Thoracic aorta (tissue), 2 donors: ENCODE results near the gene SGCG. TPM values are rescaled to one million over a fixed set of nuclear protein-coding genes. Genes with fewer than 3 reads are reported as not detected.

Experiments
- ATAC-seq: fragments of 150-250 bp; one replicate; pipeline ENCODE4 v1.8.0; 2017; ENCODE audit warnings: low read depth; ENCODE audit not compliant: insufficient number of reproducible peaks, low FRiP score
- DNase-seq: peaks from one replicate; pipeline ENCODE4 v3.0.0-alpha.2; 2020; ENCODE audit warnings: low spot score
- H3K27ac ChIP-seq, 2 donors: fragments of 200-600 bp; sonication (generic); 1 replicate in 1 of 2; 2 replicates in 1 of 2; pipeline ENCODE4 v1.5.1; 2016; ENCODE audit warnings: mild to moderate bottlenecking in 2 of 2, moderate library complexity in 2 of 2
- H3K27me3 ChIP-seq: fragments of 200-600 bp; sonication (generic); replicated peaks from 2 replicates; pipeline ENCODE4 v1.6.0; 2016; ENCODE audit warnings: mild to moderate bottlenecking; ENCODE audit not compliant: insufficient read depth
- H3K36me3 ChIP-seq: fragments of 200-600 bp; sonication (generic); one replicate; pipeline ENCODE4 v1.5.1; 2016
- H3K4me1 ChIP-seq, 2 donors: fragments of 200-600 bp; sonication (generic); 1 replicate in 1 of 2; 2 replicates in 1 of 2; pipeline versions ENCODE4 v1.5.1 to v1.6.0; 2016; ENCODE audit warnings: low read depth in 2 of 2, mild to moderate bottlenecking in 1 of 2; ENCODE audit not compliant: control insufficient read depth in 1 of 2
- H3K4me3 ChIP-seq: fragments of 200-600 bp; sonication (generic); 2 replicates; pipeline ENCODE4 v1.5.1; 2016; ENCODE audit warnings: mild to moderate bottlenecking
- H3K9me3 ChIP-seq: fragments of 200-600 bp; sonication (generic); 2 replicates; pipeline ENCODE4 v1.5.1; 2016
- total RNA-seq, 2 donors: library from RNA; depleted of rRNA; stranded (reverse); fragments of >200 nt; gene quantifications; one replicate each; pipeline versions ENCODE4 v1.1.0 to v1.2.3, GENCODE V29; 2016
- TF ChIP-seq, protein P1 (sequence below): fragments of 200-600 bp; sonication (generic); IDR thresholded peaks from one replicate; pipeline ENCODE4 v1.5.1; 2019; ENCODE audit warnings: antibody characterized with exemption

Gene SGCG
- total RNA-seq, 2 donors from 2014 or later: 2.0 to 3.4 TPM

DNA sequence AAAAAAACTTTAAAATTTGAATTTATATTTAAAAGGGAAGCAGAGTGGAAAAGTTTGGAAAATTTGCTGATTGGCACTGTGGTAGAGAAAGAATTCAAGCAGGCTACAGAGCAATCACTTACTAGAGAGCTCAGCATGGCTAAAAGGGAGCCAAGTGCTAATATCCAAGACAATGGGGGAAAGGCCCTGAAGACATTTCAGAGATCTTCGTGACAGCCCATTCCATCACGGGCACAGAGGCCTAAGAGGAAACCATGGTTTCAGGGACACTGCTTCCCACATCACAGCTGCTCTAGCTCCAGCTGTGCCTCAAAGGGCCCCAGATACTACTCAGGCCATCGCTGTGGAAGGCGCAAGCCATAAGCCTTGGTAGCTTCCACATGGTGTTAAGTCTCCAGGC lies 73.7 kb downstream of the SGCG start:
- no peaks in the 10 kb centered on the region for H3K4me1 ChIP-seq
- H3K36me3 ChIP-seq: no peaks in the 10 kb centered on the region
- TF ChIP-seq, protein P1, sequence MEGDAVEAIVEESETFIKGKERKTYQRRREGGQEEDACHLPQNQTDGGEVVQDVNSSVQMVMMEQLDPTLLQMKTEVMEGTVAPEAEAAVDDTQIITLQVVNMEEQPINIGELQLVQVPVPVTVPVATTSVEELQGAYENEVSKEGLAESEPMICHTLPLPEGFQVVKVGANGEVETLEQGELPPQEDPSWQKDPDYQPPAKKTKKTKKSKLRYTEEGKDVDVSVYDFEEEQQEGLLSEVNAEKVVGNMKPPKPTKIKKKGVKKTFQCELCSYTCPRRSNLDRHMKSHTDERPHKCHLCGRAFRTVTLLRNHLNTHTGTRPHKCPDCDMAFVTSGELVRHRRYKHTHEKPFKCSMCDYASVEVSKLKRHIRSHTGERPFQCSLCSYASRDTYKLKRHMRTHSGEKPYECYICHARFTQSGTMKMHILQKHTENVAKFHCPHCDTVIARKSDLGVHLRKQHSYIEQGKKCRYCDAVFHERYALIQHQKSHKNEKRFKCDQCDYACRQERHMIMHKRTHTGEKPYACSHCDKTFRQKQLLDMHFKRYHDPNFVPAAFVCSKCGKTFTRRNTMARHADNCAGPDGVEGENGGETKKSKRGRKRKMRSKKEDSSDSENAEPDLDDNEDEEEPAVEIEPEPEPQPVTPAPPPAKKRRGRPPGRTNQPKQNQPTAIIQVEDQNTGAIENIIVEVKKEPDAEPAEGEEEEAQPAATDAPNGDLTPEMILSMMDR: no peak
- no peaks in the 10 kb centered on the region for H3K9me3 ChIP-seq
- ATAC-seq: no peak
- no peak for DNase-seq
- no peaks in the 10 kb centered on the region for H3K27me3 ChIP-seq
- no peak overlapping the region for H3K4me3 ChIP-seq
- H3K27ac ChIP-seq: no peak overlapping the region

DNA sequence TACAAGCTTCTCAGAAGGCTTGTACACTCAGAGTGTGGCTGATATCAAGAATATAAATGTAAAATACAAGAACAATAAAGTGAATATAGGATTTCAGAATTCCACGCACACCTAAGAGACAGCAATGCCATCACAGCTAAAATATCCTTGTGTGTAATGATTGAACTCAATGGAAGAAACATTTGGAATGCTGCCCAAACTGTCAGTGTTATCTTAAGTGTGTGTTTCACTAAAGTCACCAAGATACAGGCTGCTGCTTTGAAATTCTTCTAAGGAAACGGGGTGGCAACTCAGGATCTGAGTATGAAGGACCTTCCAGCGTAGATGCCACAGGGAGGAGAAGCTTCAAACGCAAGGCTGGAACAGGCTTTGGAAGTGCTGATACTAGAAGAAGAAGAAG lies 86.8 kb downstream of the SGCG start:
- Histone ChIP-seq H3K27ac (no peak overlapping the region), H3K36me3 (no peaks in the 10 kb centered on the region), H3K4me1 (no peaks in the 10 kb centered on the region), H3K4me3 (no peak overlapping the region), H3K27me3 (no peaks in the 10 kb centered on the region), H3K9me3 (no peaks in the 10 kb centered on the region)
- DNase-seq: no peak
- TF ChIP-seq, protein P1: no peak
- no peak for ATAC-seq

DNA sequence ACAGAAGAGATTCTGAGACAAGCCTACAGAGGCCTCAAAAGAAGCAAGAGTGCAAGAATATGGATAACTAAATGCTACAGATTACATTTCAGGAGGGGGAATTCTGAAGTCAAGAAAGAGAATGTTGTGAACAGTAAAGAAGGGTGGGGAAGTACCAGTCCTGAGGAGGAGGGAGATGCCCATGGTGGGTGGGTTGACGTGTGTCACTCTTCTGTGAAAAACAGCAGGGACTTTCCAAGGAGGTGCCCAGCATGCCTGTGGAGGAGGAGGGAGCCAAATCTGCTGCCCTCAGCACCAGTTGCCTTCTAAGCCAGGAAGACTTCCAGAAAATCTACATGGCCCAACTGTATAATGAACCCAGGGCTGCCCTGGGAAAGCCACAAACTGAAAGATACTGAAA lies 87.7 kb downstream of the SGCG start:
- Histone ChIP-seq H3K9me3 (no peaks in the 10 kb centered on the region), H3K27ac (no peak overlapping the region), H3K36me3 (no peaks in the 10 kb centered on the region), H3K4me1 (no peaks in the 10 kb centered on the region), H3K4me3 (no peak overlapping the region), H3K27me3 (no peaks in the 10 kb centered on the region)
- no peak for ATAC-seq
- TF ChIP-seq, protein P1: no peak
- no peak for DNase-seq

DNA sequence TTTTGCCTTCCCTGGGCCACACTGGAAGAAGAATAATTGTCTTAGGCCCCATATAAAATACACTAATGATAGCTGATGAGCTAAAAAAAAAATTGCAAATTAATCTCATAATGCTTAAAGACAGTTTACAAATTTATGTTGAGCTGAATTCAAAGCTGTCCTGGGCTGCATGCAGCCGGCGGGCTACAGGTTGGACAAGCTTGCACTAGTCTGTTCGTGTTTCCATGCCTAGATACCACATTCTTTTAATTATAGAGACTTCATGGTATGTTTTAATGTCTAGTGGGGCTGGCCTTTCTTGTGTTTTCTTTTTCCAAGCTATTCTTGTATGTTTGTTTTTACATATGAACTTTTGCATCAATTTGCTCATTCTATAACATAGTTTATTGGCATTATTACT lies 90.6 kb downstream of the SGCG start:
- Histone ChIP-seq H3K36me3 (no peaks in the 10 kb centered on the region), H3K9me3 (no peaks in the 10 kb centered on the region), H3K27ac (no peak overlapping the region), H3K27me3 (no peaks in the 10 kb centered on the region), H3K4me1 (no peaks in the 10 kb centered on the region), H3K4me3 (no peak overlapping the region)
- DNase-seq (no peak), ATAC-seq (no peak)
- TF ChIP-seq, protein P1: no peak

DNA sequence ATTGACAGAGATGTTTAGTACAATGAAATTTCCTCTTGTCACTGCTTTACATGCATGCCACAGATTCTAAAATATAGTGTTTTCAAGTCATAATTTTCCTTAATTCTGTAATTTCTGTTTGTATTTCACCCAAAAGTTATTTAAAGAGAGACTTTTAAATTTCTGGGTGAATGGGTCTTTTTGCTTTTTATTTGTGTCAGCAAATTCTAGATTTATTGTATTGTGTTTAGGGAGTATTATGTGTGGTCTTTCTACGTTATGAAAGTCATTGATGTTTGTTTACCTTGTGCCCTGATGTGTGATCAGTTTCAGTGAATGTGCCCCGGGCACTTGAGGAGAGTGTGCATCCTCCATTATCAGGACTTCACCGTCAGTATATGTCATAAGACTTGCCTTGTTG lies 92.7 kb downstream of the SGCG start:
- Histone ChIP-seq H3K4me1 (no peaks in the 10 kb centered on the region), H3K4me3 (no peak overlapping the region), H3K27me3 (no peaks in the 10 kb centered on the region), H3K9me3 (no peaks in the 10 kb centered on the region), H3K27ac (no peak overlapping the region), H3K36me3 (no peaks in the 10 kb centered on the region)
- DNase-seq (no peak), ATAC-seq (no peak)
- TF ChIP-seq, protein P1: no peak
